Smooth muscle cell of the coronary artery (primary cell): ENCODE data around the gene FBXW10B. TPM values are rescaled to one million over a fixed set of nuclear protein-coding genes. Genes with fewer than 3 reads are reported as not detected.

Experiments
- total RNA-seq: library from RNA; depleted of rRNA; stranded (reverse); fragments of >200 nt; gene quantifications from 2 replicates; pipeline ENCODE4 v1.2.3, GENCODE V29; 2014; ENCODE audit warnings: low replicate concordance

FBXW10B gene, protein sequence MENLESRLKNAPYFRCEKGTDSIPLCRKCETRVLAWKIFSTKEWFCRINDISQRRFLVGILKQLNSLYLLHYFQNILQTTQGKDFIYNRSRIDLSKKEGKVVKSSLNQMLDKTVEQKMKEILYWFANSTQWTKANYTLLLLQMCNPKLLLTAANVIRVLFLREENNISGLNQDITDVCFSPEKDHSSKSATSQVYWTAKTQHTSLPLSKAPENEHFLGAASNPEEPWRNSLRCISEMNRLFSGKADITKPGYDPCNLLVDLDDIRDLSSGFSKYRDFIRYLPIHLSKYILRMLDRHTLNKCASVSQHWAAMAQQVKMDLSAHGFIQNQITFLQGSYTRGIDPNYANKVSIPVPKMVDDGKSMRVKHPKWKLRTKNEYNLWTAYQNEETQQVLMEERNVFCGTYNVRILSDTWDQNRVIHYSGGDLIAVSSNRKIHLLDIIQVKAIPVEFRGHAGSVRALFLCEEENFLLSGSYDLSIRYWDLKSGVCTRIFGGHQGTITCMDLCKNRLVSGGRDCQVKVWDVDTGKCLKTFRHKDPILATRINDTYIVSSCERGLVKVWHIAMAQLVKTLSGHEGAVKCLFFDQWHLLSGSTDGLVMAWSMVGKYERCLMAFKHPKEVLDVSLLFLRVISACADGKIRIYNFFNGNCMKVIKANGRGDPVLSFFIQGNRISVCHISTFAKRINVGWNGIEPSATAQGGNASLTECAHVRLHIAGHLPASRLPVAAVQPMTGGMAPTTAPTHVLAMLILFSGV
- total RNA-seq: 0.08 TPM in 1 of 2 replicates, not detected in the other

DNA sequence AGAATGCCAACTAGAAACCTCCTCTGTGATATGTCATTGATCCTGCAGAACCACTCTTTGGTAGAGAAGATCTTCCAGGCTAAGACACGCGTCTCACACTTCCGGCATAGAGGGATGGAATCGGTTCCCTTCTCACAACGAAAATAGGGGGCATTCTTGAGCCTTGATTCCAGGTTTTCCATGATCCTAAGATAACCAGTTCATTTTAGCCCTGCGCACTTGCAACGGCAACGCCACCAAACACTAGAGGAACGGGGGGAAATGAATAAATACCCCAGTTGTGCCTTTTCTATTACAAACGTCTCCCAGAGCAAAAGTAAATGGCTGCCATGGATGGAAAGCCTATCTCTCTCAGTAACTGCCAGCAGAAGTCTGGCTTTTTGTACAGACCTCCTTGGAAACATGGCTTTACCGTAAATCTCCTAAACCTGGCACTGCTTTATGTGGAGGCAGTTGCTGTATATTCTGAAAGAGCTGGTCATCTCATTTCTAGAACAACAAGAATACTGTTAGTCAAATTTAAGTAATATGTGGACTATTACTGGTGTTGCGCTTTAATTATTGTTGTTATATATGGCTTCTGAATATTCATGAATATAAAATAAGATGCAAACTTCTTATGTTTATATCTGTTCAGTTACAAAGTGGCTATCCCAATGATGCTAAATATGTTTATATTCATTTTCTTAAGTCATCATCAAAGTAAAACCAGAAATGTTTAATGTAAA lies at the start of gene FBXW10B:
Gene FBXW10B (minus strand): TSS at position 374 of the 728 bp plus-strand sequence. CDS start 192 bp downstream, at position 182.

Other genes with a start within 250 kb of the FBXW10B start
- 0.59 and 1.5 TPM in 2 replicates for gene CDRT4, start 152.1 kb downstream of the FBXW10B start, total RNA-seq
- 27.1 and 33.8 TPM in 2 replicates for gene TVP23C, start 56.2 kb downstream of the FBXW10B start, total RNA-seq
- 61.6 and 83.7 TPM in 2 replicates for gene TRIM16, start 64.6 kb upstream of the FBXW10B start, total RNA-seq
- gene ZNF286A, start 80.0 kb upstream of the FBXW10B start, total RNA-seq: 18.4 and 46.2 TPM in 2 replicates
- gene TBC1D26, start 112.6 kb upstream of the FBXW10B start, total RNA-seq: under 0.01 and 0.08 TPM in 2 replicates